Karpas-422 (cell line): ENCODE results near the gene PLD1. TPM values are rescaled to one million over a fixed set of nuclear protein-coding genes. Genes with fewer than 3 reads are reported as not detected.

Source experiments
- DNase-seq: peaks from one replicate; pipeline ENCODE4 v3.0.0-alpha.2; 2015
- H2AFZ ChIP-seq: fragments of 200-600 bp; sonication (generic); 2 replicates; pipeline ENCODE4 v1.6.1; 2014; ENCODE audit warnings: antibody characterized with exemption, low read length, mixed read lengths
- H3K27ac ChIP-seq: fragments of 200-600 bp; sonication (generic); 2 replicates; pipeline ENCODE4 v1.5.1; 2014; ENCODE audit warnings: mild to moderate bottlenecking, low read length, moderate library complexity
- H3K27me3 ChIP-seq: fragments of 200-600 bp; sonication (generic); 2 replicates; pipeline ENCODE4 v1.6.1; 2014; ENCODE audit warnings: low read length, mixed read lengths
- H3K36me3 ChIP-seq: fragments of 200-600 bp; sonication (generic); 2 replicates; pipeline ENCODE4 v1.6.1; 2014; ENCODE audit warnings: low read length, mixed read lengths; ENCODE audit not compliant: insufficient read depth
- H3K4me1 ChIP-seq: fragments of 200-600 bp; sonication (generic); 2 replicates; pipeline ENCODE4 v1.6.1; 2014; ENCODE audit warnings: mild to moderate bottlenecking, low read length, mixed read lengths
- H3K4me2 ChIP-seq: fragments of 200-600 bp; sonication (generic); 2 replicates; pipeline ENCODE4 v1.6.1; 2014; ENCODE audit warnings: low read length, low read depth, mild to moderate bottlenecking; ENCODE audit not compliant: poor library complexity, severe bottlenecking
- H3K4me3 ChIP-seq: fragments of 200-600 bp; sonication (generic); 2 replicates; pipeline ENCODE4 v1.5.1; 2014; ENCODE audit warnings: mild to moderate bottlenecking, antibody characterized with exemption, low read length, mixed read lengths
- H3K79me2 ChIP-seq: fragments of 200-600 bp; sonication (generic); 2 replicates; pipeline ENCODE4 v1.6.1; 2014; ENCODE audit warnings: mild to moderate bottlenecking, low read length, mixed read lengths
- H3K9ac ChIP-seq: fragments of 200-600 bp; sonication (generic); 2 replicates; pipeline ENCODE4 v1.6.0; 2014; ENCODE audit warnings: low read length
- H3K9me2 ChIP-seq: fragments of 200-600 bp; sonication (generic), shearing (Covaris generic); replicated peaks from 2 replicates; pipeline ENCODE4 v1.6.0; 2014; ENCODE audit warnings: mild to moderate bottlenecking, low read length, moderate library complexity; ENCODE audit not compliant: insufficient read depth
- H3K9me3 ChIP-seq: fragments of 300-700, 200-600 bp; sonication (generic); 2 replicates; pipeline ENCODE4 v1.6.1; 2014; ENCODE audit warnings: low read length, mixed read lengths
- H4K20me1 ChIP-seq: fragments of 200-600 bp; sonication (generic); 2 replicates; pipeline ENCODE4 v1.6.1; 2014; ENCODE audit warnings: mild to moderate bottlenecking, antibody characterized with exemption, low read length, low read depth; ENCODE audit not compliant: insufficient read depth
- total RNA-seq: library from RNA; depleted of rRNA; stranded (reverse); fragments of >200 nt; shearing (Covaris generic); gene quantifications from 2 replicates; pipeline ENCODE4 v1.2.3, GENCODE V29; 2014; ENCODE audit warnings: low replicate concordance

Gene PLD1
- total RNA-seq, 1 experiment from 2014 or later: not detected

- H3K9me3 ChIP-seq: no peaks in the 10 kb centered on the region
- no peaks in the 10 kb centered on the region for H3K9me2 ChIP-seq
- no peaks in the 10 kb centered on the region for H3K27me3 ChIP-seq
- no peaks in the 10 kb centered on the region for H3K79me2 ChIP-seq
- H4K20me1 ChIP-seq: no peaks in the 10 kb centered on the region
- no peak overlapping the region for H3K4me2 ChIP-seq
- H3K9ac ChIP-seq: no peak overlapping the region
- no peaks in the 10 kb centered on the region for H3K4me1 ChIP-seq
- no peaks in the 10 kb centered on the region for H3K36me3 ChIP-seq
- H2AFZ ChIP-seq: no peak overlapping the region
- no peak overlapping the region for H3K27ac ChIP-seq
- no peak overlapping the region for H3K4me3 ChIP-seq
- DNase-seq: no peak
Observed at GRCh38 chr3:171622126-171622525, 188.2 kb downstream of the PLD1 start.

- no peak for DNase-seq
- Histone ChIP-seq H3K4me2 (no peak overlapping the region), H3K36me3 (no peaks in the 10 kb centered on the region), H3K9me2 (no peaks in the 10 kb centered on the region), H4K20me1 (no peaks in the 10 kb centered on the region), H3K4me1 (no peaks in the 10 kb centered on the region), H3K27ac (no peak overlapping the region), H2AFZ (no peak overlapping the region), H3K4me3 (no peak overlapping the region), H3K27me3 (no peaks in the 10 kb centered on the region), H3K9me3 (no peaks in the 10 kb centered on the region), H3K79me2 (no peaks in the 10 kb centered on the region), H3K9ac (no peak overlapping the region)
Observed at GRCh38 chr3:171620825-171621434, 189.4 kb downstream of the PLD1 start.

GRCh38 chr3:171616798-171617197 is 193.5 kb downstream of the PLD1 start:
- Histone ChIP-seq H4K20me1 (no peaks in the 10 kb centered on the region), H3K27me3 (no peaks in the 10 kb centered on the region)
- DNase-seq: no peak

GRCh38 chr3:171615686-171616085 is 194.6 kb downstream of the PLD1 start:
- no peak overlapping the region for H3K9ac ChIP-seq
- H4K20me1 ChIP-seq: no peaks in the 10 kb centered on the region
- H3K9me2 ChIP-seq: no peaks in the 10 kb centered on the region
- no peaks in the 10 kb centered on the region for H3K4me1 ChIP-seq
- H3K4me3 ChIP-seq: no peak overlapping the region
- no peak overlapping the region for H3K27ac ChIP-seq
- no peaks in the 10 kb centered on the region for H3K36me3 ChIP-seq
- no peaks in the 10 kb centered on the region for H3K9me3 ChIP-seq
- H3K27me3 ChIP-seq: no peaks in the 10 kb centered on the region
- DNase-seq: no peak
- no peak overlapping the region for H3K4me2 ChIP-seq
- no peaks in the 10 kb centered on the region for H3K79me2 ChIP-seq
- H2AFZ ChIP-seq: no peak overlapping the region

More at GRCh38 chr3:171616798-171617197, 193.5 kb downstream of the PLD1 start:
- H3K9ac ChIP-seq: no peak overlapping the region
- H3K9me2 ChIP-seq: no peaks in the 10 kb centered on the region
- no peaks in the 10 kb centered on the region for H3K36me3 ChIP-seq
- H3K4me3 ChIP-seq: no peak overlapping the region
- no peak overlapping the region for H3K27ac ChIP-seq
- no peaks in the 10 kb centered on the region for H3K9me3 ChIP-seq
- no peak overlapping the region for H3K4me2 ChIP-seq
- H3K79me2 ChIP-seq: no peaks in the 10 kb centered on the region
- H3K4me1 ChIP-seq: no peaks in the 10 kb centered on the region
- no peak overlapping the region for H2AFZ ChIP-seq

GRCh38 chr3:171615281-171615680 is 195.0 kb downstream of the PLD1 start:
- H2AFZ ChIP-seq: no peak overlapping the region
- H4K20me1 ChIP-seq: no peaks in the 10 kb centered on the region
- no peaks in the 10 kb centered on the region for H3K79me2 ChIP-seq
- no peak for DNase-seq
- no peaks in the 10 kb centered on the region for H3K4me1 ChIP-seq
- H3K4me3 ChIP-seq: no peak overlapping the region
- no peaks in the 10 kb centered on the region for H3K9me3 ChIP-seq
- H3K27ac ChIP-seq: no peak overlapping the region
- H3K9me2 ChIP-seq: no peaks in the 10 kb centered on the region
- no peaks in the 10 kb centered on the region for H3K27me3 ChIP-seq
- H3K9ac ChIP-seq: no peak overlapping the region
- no peaks in the 10 kb centered on the region for H3K36me3 ChIP-seq
- no peak overlapping the region for H3K4me2 ChIP-seq

GRCh38 chr3:171614318-171614921 is 195.9 kb downstream of the PLD1 start:
- no peaks in the 10 kb centered on the region for H3K9me3 ChIP-seq
- H3K4me3 ChIP-seq: no peak overlapping the region
- H3K4me2 ChIP-seq: no peak overlapping the region
- no peaks in the 10 kb centered on the region for H3K36me3 ChIP-seq
- H4K20me1 ChIP-seq: no peaks in the 10 kb centered on the region
- no peaks in the 10 kb centered on the region for H3K9me2 ChIP-seq
- no peaks in the 10 kb centered on the region for H3K27me3 ChIP-seq
- no peak overlapping the region for H3K27ac ChIP-seq
- no peak overlapping the region for H2AFZ ChIP-seq
- peak; percentile 56 for DNase-seq
- no peak overlapping the region for H3K9ac ChIP-seq
- no peaks in the 10 kb centered on the region for H3K79me2 ChIP-seq
- no peaks in the 10 kb centered on the region for H3K4me1 ChIP-seq

- Histone ChIP-seq H3K9ac (no peak overlapping the region), H3K27ac (no peak overlapping the region), H3K4me2 (no peak overlapping the region), H3K4me3 (no peak overlapping the region), H3K4me1 (no peaks in the 10 kb centered on the region), H3K36me3 (no peaks in the 10 kb centered on the region), H3K9me2 (no peaks in the 10 kb centered on the region), H3K9me3 (no peaks in the 10 kb centered on the region), H3K79me2 (no peaks in the 10 kb centered on the region), H3K27me3 (no peaks in the 10 kb centered on the region), H4K20me1 (no peaks in the 10 kb centered on the region), H2AFZ (no peak overlapping the region)
- DNase-seq: no peak
Observed at GRCh38 chr3:171607452-171607851, 202.8 kb downstream of the PLD1 start.

- Histone ChIP-seq H3K4me2 (no peak overlapping the region), H4K20me1 (no peaks in the 10 kb centered on the region), H3K27ac (no peak overlapping the region), H3K9me3 (no peaks in the 10 kb centered on the region), H3K79me2 (no peaks in the 10 kb centered on the region), H3K36me3 (no peaks in the 10 kb centered on the region), H2AFZ (no peak overlapping the region), H3K9ac (no peak overlapping the region), H3K27me3 (no peaks in the 10 kb centered on the region), H3K4me3 (no peak overlapping the region), H3K9me2 (no peaks in the 10 kb centered on the region), H3K4me1 (no peaks in the 10 kb centered on the region)
- DNase-seq: no peak
Observed at GRCh38 chr3:171606151-171606751, 204.0 kb downstream of the PLD1 start.
